Neural progenitor cell (in vitro differentiated cells): ENCODE data around the gene ABCF3. TPM values are rescaled to one million over a fixed set of nuclear protein-coding genes. Genes with fewer than 3 reads are reported as not detected.

Experiments
- DNase-seq: peaks from one replicate; pipeline ENCODE4 v3.0.0-alpha.2; 2016; ENCODE audit warnings: low spot score
- H2AFZ ChIP-seq: fragments of 200-600 bp; sonication (generic); replicated peaks from 2 replicates; pipeline ENCODE4 v1.6.1; 2016; ENCODE audit warnings: antibody characterized with exemption
- H3F3A ChIP-seq: fragments of 200-600 bp; sonication (generic); 2 replicates; pipeline ENCODE4 v1.6.1; 2016; ENCODE audit warnings: antibody characterized with exemption, low read depth
- H3K27ac ChIP-seq: fragments of 200-600 bp; sonication (generic); 2 replicates; pipeline ENCODE4 v1.5.1; 2016; ENCODE audit warnings: mild to moderate bottlenecking
- H3K27me3 ChIP-seq: fragments of 200-600 bp; sonication (generic); 2 replicates; pipeline ENCODE4 v1.6.1; 2016; ENCODE audit warnings: mild to moderate bottlenecking, moderate library complexity
- H3K36me3 ChIP-seq: fragments of 200-600 bp; sonication (generic); 2 replicates; pipeline ENCODE4 v1.5.1; 2016
- H3K4me1 ChIP-seq: fragments of 200-600 bp; sonication (generic); 2 replicates; pipeline ENCODE4 v1.6.1; 2016; ENCODE audit warnings: mixed run types
- H3K4me2 ChIP-seq: fragments of 200-600 bp; sonication (generic); 2 replicates; pipeline ENCODE4 v1.6.1; 2016
- H3K4me3 ChIP-seq: fragments of 200-600 bp; sonication (generic); 2 replicates; pipeline ENCODE4 v1.5.1; 2016
- H3K79me2 ChIP-seq: fragments of 200-600 bp; sonication (generic); 2 replicates; pipeline ENCODE4 v1.6.1; 2016; ENCODE audit warnings: low read depth
- H3K9ac ChIP-seq: fragments of 200-600 bp; sonication (generic); 2 replicates; pipeline ENCODE4 v1.6.1; 2016
- H3K9me3 ChIP-seq: fragments of 200-600 bp; sonication (generic); 2 replicates; pipeline ENCODE4 v1.5.1; 2016; ENCODE audit warnings: low read depth
- H4K20me1 ChIP-seq: fragments of 200-600 bp; sonication (generic); 2 replicates; pipeline ENCODE4 v1.6.1; 2016; ENCODE audit warnings: low read depth
- H3K27ac Mint-ChIP-seq: 3 replicates; pipeline ENCODE4 v1.8.0; 2021; ENCODE audit warnings: mixed read lengths
- H3K27me3 Mint-ChIP-seq: 2 replicates; pipeline ENCODE4 v1.8.0; 2022; ENCODE audit warnings: low read depth, mild to moderate bottlenecking, inconsistent platforms, moderate library complexity, mixed read lengths; ENCODE audit not compliant: insufficient read depth
- H3K36me3 Mint-ChIP-seq: 3 replicates; pipeline ENCODE4 v1.8.0; 2021; ENCODE audit warnings: mixed read lengths
- H3K4me1 Mint-ChIP-seq: 3 replicates; pipeline ENCODE4 v1.8.0; 2021; ENCODE audit warnings: mixed read lengths
- H3K4me3 Mint-ChIP-seq: 3 replicates; pipeline ENCODE4 v1.8.0; 2021; ENCODE audit warnings: mild to moderate bottlenecking, moderate library complexity, mixed read lengths
- H3K9me3 Mint-ChIP-seq: 3 replicates; pipeline ENCODE4 v1.8.0; 2020; ENCODE audit warnings: mixed read lengths
- EZH2 ChIP-seq: fragments of 200-600 bp; sonication (generic); IDR thresholded peaks from 2 replicates; pipeline ENCODE4 v1.6.1; 2017; ENCODE audit warnings: antibody characterized with exemption, mild to moderate bottlenecking, moderate library complexity
- EZH2phosphoT487 ChIP-seq: fragments of 200-600 bp; sonication (generic); IDR thresholded peaks from 2 replicates; pipeline ENCODE4 v1.6.1; 2017; ENCODE audit warnings: antibody characterized with exemption
- total RNA-seq: library from RNA; depleted of rRNA; stranded (reverse); fragments of >200 nt; gene quantifications from 2 replicates; pipeline ENCODE4 v1.2.3, GENCODE V29; 2015; ENCODE audit warnings: low replicate concordance
- TF ChIP-seq, protein P1 (sequence below): fragments of 200-600 bp; sonication (generic); IDR thresholded peaks from 2 replicates; pipeline ENCODE4 v1.5.1; 2017; ENCODE audit warnings: antibody characterized with exemption, mild to moderate bottlenecking

Gene ABCF3
- total RNA-seq, 1 donor from 2014 or later, result 22.0 TPM

DNA sequence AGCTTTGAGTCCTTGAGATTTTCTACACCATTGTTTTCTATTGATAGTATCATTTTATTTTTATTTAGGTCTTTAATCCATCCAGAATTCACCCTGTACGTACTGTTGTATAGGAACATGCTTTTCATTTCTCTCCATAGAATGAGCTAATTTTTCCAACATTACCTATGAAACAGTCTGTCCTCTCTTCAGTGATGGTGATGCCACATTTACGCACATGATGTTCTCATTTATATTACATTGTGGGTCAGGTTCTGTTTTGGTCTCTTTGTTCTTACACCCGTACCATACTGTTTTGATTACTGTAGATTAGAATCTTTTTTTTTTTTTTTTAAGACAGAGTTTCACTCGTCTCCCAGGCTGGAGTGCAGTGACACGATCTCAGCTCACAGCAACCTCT is 25.7 kb downstream of the ABCF3 start:
- Histone ChIP-seq H3K27ac (no peak overlapping the region), H4K20me1 (no peaks in the 10 kb centered on the region), H3K36me3 (no peaks in the 10 kb centered on the region), H3K4me3 (no peak overlapping the region), H2AFZ (no peak overlapping the region), H3K9ac (no peak overlapping the region), H3F3A (no peaks in the 10 kb centered on the region), H3K4me2 (no peak overlapping the region), H3K27me3 (no peaks in the 10 kb centered on the region), H3K79me2 (no peaks in the 10 kb centered on the region), H3K4me1 (no peaks in the 10 kb centered on the region), H3K9me3 (no peaks in the 10 kb centered on the region)
- H3K4me3 Mint-ChIP-seq, result no peak overlapping the region
- DNase-seq, result no peak
- TF ChIP-seq, protein P1, sequence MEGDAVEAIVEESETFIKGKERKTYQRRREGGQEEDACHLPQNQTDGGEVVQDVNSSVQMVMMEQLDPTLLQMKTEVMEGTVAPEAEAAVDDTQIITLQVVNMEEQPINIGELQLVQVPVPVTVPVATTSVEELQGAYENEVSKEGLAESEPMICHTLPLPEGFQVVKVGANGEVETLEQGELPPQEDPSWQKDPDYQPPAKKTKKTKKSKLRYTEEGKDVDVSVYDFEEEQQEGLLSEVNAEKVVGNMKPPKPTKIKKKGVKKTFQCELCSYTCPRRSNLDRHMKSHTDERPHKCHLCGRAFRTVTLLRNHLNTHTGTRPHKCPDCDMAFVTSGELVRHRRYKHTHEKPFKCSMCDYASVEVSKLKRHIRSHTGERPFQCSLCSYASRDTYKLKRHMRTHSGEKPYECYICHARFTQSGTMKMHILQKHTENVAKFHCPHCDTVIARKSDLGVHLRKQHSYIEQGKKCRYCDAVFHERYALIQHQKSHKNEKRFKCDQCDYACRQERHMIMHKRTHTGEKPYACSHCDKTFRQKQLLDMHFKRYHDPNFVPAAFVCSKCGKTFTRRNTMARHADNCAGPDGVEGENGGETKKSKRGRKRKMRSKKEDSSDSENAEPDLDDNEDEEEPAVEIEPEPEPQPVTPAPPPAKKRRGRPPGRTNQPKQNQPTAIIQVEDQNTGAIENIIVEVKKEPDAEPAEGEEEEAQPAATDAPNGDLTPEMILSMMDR, result no peak
- TF ChIP-seq EZH2phosphoT487 (no peak), EZH2 (no peak)
- no peaks in the 10 kb centered on the region for H3K4me1 Mint-ChIP-seq
- peaks cover 6% of the 10 kb centered on the region for H3K27me3 Mint-ChIP-seq
- H3K9me3 Mint-ChIP-seq, result peaks cover 4% of the 10 kb centered on the region
- H3K36me3 Mint-ChIP-seq, result no peaks in the 10 kb centered on the region
- no peak overlapping the region for H3K27ac Mint-ChIP-seq

DNA sequence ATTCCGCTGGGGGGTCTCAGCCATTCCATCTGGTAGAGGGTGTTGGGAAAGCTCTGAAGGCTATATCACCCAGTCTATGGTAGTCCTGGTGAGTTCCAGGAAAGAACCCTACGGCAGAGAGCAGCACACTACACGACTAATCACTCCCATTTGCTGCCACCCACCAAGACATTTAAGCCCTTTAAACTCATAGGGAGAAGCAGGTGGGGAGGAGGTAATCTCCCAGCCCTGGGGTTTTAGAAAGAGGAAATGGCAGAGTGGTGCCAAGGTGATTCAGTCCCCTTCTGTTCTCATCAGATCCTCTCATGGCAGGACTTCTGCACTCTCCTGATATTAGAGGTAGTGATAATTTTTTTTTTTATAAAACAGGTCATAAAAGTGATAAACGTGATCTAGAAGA is 32.8 kb downstream of the ABCF3 start:
- no peak overlapping the region for H2AFZ ChIP-seq
- no peaks in the 10 kb centered on the region for H3K4me1 ChIP-seq
- no peak overlapping the region for H3K9ac ChIP-seq
- no peaks in the 10 kb centered on the region for H3K36me3 Mint-ChIP-seq
- no peak for DNase-seq
- H4K20me1 ChIP-seq, result no peaks in the 10 kb centered on the region
- no peaks in the 10 kb centered on the region for H3K9me3 ChIP-seq
- H3K9me3 Mint-ChIP-seq, result peaks cover 4% of the 10 kb centered on the region
- no peaks in the 10 kb centered on the region for H3K4me1 Mint-ChIP-seq
- no peaks in the 10 kb centered on the region for H3K79me2 ChIP-seq
- H3K36me3 ChIP-seq, result no peaks in the 10 kb centered on the region
- H3K27me3 ChIP-seq, result no peaks in the 10 kb centered on the region
- no peaks in the 10 kb centered on the region for H3F3A ChIP-seq
- H3K27ac Mint-ChIP-seq, result no peak overlapping the region
- no peak overlapping the region for H3K27ac ChIP-seq
- H3K4me3 Mint-ChIP-seq, result no peak overlapping the region
- no peak overlapping the region for H3K4me2 ChIP-seq
- peaks cover 4% of the 10 kb centered on the region for H3K27me3 Mint-ChIP-seq
- TF ChIP-seq, protein P1, result no peak
- TF ChIP-seq EZH2phosphoT487 (no peak), EZH2 (no peak)
- H3K4me3 ChIP-seq, result no peak overlapping the region

DNA sequence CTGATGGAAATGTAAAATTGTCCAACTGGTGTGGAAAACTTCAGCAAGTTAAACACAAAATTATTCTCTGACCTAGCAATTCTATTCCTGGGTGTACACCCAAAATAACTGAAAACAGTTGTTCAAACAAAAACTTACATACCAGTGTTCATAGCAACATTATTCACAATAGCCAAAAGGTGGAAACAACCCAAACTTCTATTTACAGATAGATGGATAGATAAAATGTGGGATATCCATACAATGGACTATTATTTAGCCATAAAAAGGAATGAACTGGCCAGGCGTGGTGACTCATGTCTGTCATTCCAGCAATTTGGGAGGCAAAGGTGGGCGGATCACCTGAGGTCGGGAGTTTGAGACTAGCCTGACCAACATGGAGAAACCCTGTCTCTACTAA is 36.5 kb downstream of the ABCF3 start:
- Histone ChIP-seq H3K9ac (no peak overlapping the region), H4K20me1 (peaks cover 1% of the 10 kb centered on the region), H2AFZ (no peak overlapping the region), H3K9me3 (no peaks in the 10 kb centered on the region), H3K79me2 (no peaks in the 10 kb centered on the region), H3K27ac (no peak overlapping the region), H3K27me3 (peaks cover 28% of the 10 kb centered on the region), H3F3A (no peaks in the 10 kb centered on the region), H3K36me3 (no peaks in the 10 kb centered on the region), H3K4me1 (no peaks in the 10 kb centered on the region), H3K4me3 (no peak overlapping the region), H3K4me2 (no peak overlapping the region)
- Mint-ChIP-seq H3K4me1 (no peaks in the 10 kb centered on the region), H3K9me3 (no peaks in the 10 kb centered on the region), H3K4me3 (no peak overlapping the region), H3K36me3 (no peaks in the 10 kb centered on the region), H3K27ac (no peak overlapping the region), H3K27me3 (peaks cover 16% of the 10 kb centered on the region)
- DNase-seq, result no peak
- TF ChIP-seq EZH2 (no peak), EZH2phosphoT487 (no peak)
- TF ChIP-seq, protein P1, result no peak
